ENCODE results near the gene ZNF329. TPM values are rescaled to one million over a fixed set of nuclear protein-coding genes. Genes with fewer than 3 reads are reported as not detected.

The ZNF329 gene
- 28.5 TPM for total RNA-seq

GRCh38 chr19:58150328-58150921 is at the start of gene ZNF329:
Gene ZNF329, minus strand, starts transcription at chr19:58150789. Its CDS starts 21,286 bp downstream, at chr19:58129503.

GRCh38 chr19:58182989-58183816 is 32.6 kb upstream of the ZNF329 start, which contains the start of gene ZNF274:
Gene ZNF274, plus strand, starts transcription at chr19:58183061. Its CDS starts 905 bp downstream, at chr19:58183966.

GRCh38 chr19:58097781-58098681 is 52.6 kb downstream of the ZNF329 start, which contains the start of gene ZSCAN18:
Gene ZSCAN18, minus strand, starts transcription at chr19:58098231. Its CDS starts 7,964 bp downstream, at chr19:58090267.

Other genes with a start within 250 kb of the ZNF329 start
- 61.7 TPM for gene ZNF417, start 234.2 kb downstream of the ZNF329 start, total RNA-seq
- gene ZNF418, start 215.4 kb downstream of the ZNF329 start, total RNA-seq = 65.7 TPM
- gene ZNF256, start 203.1 kb downstream of the ZNF329 start, total RNA-seq = 19.7 TPM
- gene C19orf18, start 176.3 kb downstream of the ZNF329 start, total RNA-seq = not detected
- gene ZNF606, start 148.0 kb downstream of the ZNF329 start, total RNA-seq = 65.1 TPM
- gene ZSCAN1, start 116.8 kb downstream of the ZNF329 start, total RNA-seq = 0.94 TPM
- 40.4 TPM for gene ZNF135, start 91.5 kb downstream of the ZNF329 start, total RNA-seq
- 117 TPM for gene ZSCAN18, start 52.6 kb downstream of the ZNF329 start, total RNA-seq
- 43.8 TPM for gene ZNF274, start 32.3 kb upstream of the ZNF329 start, total RNA-seq
- 72.0 TPM for gene ZNF544, start 78.1 kb upstream of the ZNF329 start, total RNA-seq
- 27.5 TPM for gene ZNF8, start 128.2 kb upstream of the ZNF329 start, total RNA-seq
- gene ERVK3-1, start 154.6 kb upstream of the ZNF329 start, total RNA-seq = 49.8 TPM
- gene ZSCAN22, start 176.2 kb upstream of the ZNF329 start, total RNA-seq = 4.4 TPM
- gene A1BG, start 202.7 kb upstream of the ZNF329 start, total RNA-seq = 4.1 TPM
- gene ZNF497, start 212.0 kb upstream of the ZNF329 start, total RNA-seq = 8.1 TPM
- 1.6 TPM for gene ZNF837, start 230.2 kb upstream of the ZNF329 start, total RNA-seq
- gene RPS5, start 236.5 kb upstream of the ZNF329 start, total RNA-seq = 1,498 TPM
- gene RNF225, start 244.9 kb upstream of the ZNF329 start, total RNA-seq = not detected